ENCODE results near the gene TLR9. TPM values are rescaled to one million over a fixed set of nuclear protein-coding genes. Genes with fewer than 3 reads are reported as not detected.

The TLR9 gene
- total RNA-seq, 2 donors from 2014 or later, result 1.2 to 2.3 TPM

DNA sequence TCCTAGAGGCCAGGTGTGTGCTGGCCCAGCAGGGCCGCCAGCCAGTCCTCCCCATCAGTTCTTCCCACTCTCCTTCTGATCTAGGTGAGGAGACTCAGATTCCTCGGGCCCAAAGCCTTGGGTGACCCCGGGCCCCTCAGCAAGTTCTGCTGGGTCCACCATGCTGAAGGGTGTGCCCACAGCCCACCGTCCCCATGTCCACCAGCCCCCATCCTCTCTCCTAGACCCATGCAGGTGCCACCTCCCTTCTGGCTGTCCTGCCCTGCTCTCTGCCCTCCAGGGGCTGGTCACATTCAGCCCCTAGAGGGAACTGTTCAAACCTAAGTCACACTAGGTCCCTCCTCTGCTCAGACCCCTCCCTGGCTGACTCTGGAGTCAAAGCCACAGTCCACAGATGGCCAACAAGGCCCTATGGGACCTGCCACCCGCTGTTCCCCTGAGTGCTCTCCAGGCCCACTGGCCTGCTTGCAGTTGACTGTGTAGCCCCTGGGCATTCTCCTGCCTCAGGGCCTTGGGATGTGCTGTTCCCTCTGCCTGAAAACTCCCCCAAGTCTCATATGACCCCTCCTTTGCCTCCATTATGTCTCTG, 878 bp upstream of the TLR9 start:
- Mint-ChIP-seq H3K9me3 (no peaks in the 10 kb centered on the region), H3K4me1 (ENCODE audit: low read depth) (peaks cover 61% of the 10 kb centered on the region), H3K27ac (peak overlapping the region; percentile 78), H3K4me3 (peak overlapping the region; percentile 33 to 81), H3K27me3 (ENCODE audit: low read depth) (no peaks in the 10 kb centered on the region), H3K36me3 (ENCODE audit: insufficient read depth in 2 of 2) (peaks cover 2 to 12% of the 10 kb centered on the region in 2 donors)
- DNase-seq, result no peak
- peak; percentile 9 to 20 for ATAC-seq (replicated peaks in 1 of 2)

DNA sequence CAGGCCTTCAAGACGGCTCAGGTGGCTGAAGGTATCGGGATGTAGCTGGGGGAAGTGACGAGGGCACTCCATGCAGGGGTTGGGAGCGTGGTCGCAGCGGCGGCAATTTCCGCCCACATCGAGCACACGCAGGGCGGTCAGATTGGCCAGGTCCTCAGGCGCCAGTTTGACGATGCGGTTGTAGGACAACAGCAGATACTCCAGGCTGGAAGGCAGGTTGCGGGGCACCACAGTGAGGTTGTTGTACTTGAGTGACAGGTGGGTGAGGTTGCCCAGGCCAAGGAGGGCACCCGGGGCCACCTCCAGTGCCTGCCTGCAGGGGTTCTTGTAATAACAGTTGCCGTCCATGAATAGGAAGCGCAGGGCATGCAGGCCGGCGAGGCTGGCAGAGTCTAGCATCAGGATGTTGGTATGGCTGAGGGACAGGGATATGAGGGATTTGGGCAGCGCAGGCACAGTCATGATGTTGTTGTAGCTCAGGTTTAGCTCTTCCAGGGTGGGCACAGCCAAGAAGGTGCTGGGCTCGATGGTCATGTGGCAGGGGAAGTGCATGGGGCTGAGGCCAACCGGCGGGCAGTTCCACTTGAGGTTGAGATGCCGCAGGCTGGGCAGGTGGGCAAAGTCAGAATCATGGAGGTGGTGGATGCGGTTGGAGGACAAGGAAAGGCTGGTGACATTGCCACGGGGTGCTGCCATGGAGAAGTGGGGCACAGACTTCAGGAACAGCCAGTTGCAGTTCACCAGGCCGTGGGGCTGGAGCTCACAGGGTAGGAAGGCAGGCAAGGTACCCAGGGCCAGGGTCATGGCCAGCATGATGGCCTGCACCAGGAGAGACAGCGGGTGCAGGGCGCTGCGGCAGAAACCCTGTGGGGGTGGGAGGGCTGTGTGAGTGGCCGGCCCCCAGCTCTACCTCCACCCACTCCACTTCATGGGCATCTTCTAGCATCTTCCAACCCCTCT, 1.7 kb downstream of the TLR9 start:
- DNase-seq (no peak), ATAC-seq (replicated peaks in 1 of 2) (no peak)
- peaks cover 80% of the 10 kb centered on the region for H3K4me1 Mint-ChIP-seq (ENCODE audit: low read depth)
- no peaks in the 10 kb centered on the region for H3K36me3 Mint-ChIP-seq (ENCODE audit: insufficient read depth in 2 of 2)
- H3K27me3 Mint-ChIP-seq (ENCODE audit: low read depth), result no peaks in the 10 kb centered on the region
- no peaks in the 10 kb centered on the region for H3K9me3 Mint-ChIP-seq
- H3K27ac Mint-ChIP-seq, result peak overlapping the region; percentile 43
- H3K4me3 Mint-ChIP-seq, result peak overlapping the region; percentile 81 to 88

DNA sequence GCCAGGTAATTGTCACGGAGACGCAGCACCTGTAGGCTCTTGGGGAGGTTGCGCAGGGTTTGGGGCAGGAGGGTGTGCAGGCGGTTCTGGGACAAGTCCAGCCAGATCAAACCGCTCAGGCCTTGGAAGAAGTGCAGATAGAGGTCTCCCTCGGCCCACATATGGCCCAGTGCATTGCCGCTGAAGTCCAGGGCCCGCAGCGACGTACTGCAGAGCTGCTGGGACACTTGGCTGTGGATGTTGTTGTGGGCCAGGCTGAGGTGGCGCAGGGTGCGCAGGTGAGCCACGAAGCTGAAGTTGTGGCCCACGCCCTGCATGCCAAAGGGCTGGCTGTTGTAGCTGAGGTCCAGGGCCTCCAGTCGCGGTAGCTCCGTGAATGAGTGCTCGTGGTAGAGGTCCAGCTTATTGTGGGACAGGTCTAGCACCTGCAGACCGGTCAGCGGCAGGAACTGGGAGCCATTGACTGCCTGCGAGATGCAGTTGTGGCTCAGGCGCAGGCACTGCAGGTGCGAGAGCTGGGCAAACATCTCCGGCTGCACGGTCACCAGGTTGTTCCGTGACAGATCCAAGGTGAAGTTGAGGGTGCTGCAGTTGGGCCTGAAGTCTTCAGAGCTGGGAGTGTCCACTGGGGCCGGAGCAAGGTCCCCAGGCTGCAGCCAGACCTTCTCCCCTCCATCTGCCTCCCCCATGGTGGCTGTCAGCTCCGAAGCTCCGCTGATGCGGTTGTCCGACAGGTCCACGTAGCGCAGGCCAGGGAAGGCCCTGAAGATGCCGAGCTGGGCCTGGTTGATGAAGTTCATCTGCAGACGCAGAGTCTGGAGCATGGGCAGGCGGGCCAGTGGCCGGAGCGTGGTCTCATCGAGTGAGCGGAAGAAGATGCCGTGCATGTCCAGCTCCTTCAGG, 2.9 kb downstream of the TLR9 start:
- no peaks in the 10 kb centered on the region for H3K9me3 Mint-ChIP-seq
- no peak for DNase-seq
- no peaks in the 10 kb centered on the region for H3K36me3 Mint-ChIP-seq (ENCODE audit: insufficient read depth in 2 of 2)

DNA sequence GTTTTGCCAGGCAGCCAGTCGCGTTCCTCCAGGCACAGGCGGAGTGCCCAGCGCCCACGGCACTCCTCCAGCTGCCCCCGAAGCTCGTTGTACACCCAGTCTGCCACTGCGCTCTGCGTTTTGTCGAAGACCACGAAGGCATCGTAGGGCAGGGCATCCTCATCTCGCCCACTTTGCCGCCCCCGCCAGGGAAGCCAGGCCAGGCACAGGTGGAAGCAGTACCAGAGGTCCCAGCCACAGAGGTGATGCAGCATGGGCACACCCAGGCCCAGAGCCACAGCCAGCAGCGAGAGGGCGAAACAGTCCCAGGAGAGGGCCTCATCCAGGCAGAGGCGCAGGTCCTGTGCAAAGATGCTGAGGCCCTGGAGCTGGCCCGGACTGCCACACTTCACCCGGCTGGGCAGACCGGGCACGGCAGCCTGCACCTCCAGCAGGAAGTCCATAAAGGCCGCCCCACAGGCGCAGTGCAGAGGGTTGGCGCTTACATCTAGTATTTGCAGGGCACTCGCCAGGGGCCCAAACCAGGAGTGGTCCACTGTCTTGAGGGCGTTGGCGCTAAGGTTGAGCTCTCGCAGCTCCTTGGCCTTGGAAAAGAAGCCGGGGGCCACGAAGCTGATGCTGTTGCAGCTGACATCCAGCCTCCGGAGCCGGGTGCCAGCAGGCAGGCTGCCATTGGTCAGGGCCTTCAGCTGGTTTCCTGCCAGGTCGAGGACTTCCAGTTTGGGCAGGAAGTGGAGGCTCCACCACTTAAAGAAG, 3.7 kb downstream of the TLR9 start:
- DNase-seq (peak; percentile 64 to 65), ATAC-seq (replicated peaks in 1 of 2) (peak; percentile 44 to 57)
- Mint-ChIP-seq H3K27ac (peak overlapping the region; percentile 85), H3K4me1 (ENCODE audit: low read depth) (peaks cover 95% of the 10 kb centered on the region), H3K36me3 (ENCODE audit: insufficient read depth in 2 of 2) (no peaks in the 10 kb centered on the region), H3K27me3 (ENCODE audit: low read depth) (no peaks in the 10 kb centered on the region), H3K4me3 (peak overlapping the region; percentile 79 to 88), H3K9me3 (no peaks in the 10 kb centered on the region)

More for the DNA sequence above, 2.9 kb downstream of the TLR9 start:
- peak overlapping the region; percentile 85 for H3K27ac Mint-ChIP-seq
- peak overlapping the region; percentile 79 to 88 for H3K4me3 Mint-ChIP-seq
- no peak for ATAC-seq (replicated peaks in 1 of 2)
- peaks cover 92% of the 10 kb centered on the region for H3K4me1 Mint-ChIP-seq (ENCODE audit: low read depth)
- H3K27me3 Mint-ChIP-seq (ENCODE audit: low read depth), result no peaks in the 10 kb centered on the region

DNA sequence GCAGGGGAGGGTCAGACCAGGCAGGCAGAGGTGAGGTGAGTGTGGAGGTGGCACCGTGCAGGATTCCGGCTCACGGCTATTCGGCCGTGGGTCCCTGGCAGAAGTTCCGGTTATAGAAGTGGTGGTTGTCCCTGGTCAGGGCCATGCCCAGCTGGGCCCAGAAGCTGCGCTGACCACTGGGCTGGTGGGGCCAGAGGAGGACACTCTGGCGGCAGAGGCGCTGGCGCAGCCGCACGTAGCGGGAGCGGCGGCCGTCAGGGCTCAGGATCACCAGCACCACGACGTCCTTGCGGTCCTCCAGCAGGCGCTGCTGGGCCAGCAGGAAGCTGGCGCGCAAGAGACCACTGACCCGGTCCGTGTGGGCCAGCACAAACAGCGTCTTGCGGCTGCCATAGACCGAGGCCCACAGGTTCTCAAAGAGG, 4.3 kb downstream of the TLR9 start:
- Mint-ChIP-seq H3K4me1 (ENCODE audit: low read depth) (peaks cover 92% of the 10 kb centered on the region), H3K27ac (no peak overlapping the region), H3K36me3 (ENCODE audit: insufficient read depth in 2 of 2) (no peaks in the 10 kb centered on the region), H3K4me3 (peak overlapping the region; percentile 79 to 88), H3K9me3 (no peaks in the 10 kb centered on the region), H3K27me3 (ENCODE audit: low read depth) (no peaks in the 10 kb centered on the region)
- no peak for ATAC-seq (replicated peaks in 1 of 2)
- no peak for DNase-seq

DNA sequence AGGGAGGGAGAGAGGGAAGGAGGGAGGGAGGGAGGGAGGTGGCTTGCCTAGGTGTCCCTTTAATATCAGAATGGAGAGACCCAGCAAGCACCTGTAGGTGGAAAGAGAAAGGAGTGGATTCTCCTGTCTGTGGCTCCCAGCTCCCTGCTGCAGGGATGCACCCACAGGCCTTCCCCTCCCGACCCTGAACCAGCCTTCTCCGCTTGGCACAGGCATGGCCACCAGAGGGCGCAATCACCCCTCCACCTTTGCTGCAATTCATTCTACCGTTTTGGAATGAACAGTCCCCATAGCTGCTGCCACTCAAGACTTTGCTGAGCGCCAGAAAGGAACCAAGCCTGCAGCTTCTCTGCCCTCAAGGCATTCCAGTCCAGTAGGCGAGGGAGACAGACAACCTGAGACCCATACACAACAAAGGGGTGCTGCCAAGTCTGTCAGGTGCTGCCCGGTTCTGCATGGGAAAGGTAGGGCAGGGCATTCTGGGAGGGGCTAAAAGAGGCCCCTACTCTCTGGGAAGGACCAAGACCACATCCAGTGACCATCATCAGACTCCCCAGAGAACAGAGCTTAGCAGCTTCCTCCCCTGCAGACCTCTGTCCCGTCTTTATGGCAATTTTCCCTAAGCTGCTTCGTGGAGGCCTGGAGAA, 4.9 kb downstream of the TLR9 start:
- ATAC-seq (replicated peaks in 1 of 2) (peak; percentile 65 to 66), DNase-seq (peak; percentile 87 to 90)
- peak overlapping the region in 1 of 2 donors; percentile 64 for H3K4me3 Mint-ChIP-seq
- H3K9me3 Mint-ChIP-seq, result no peaks in the 10 kb centered on the region
- H3K27ac Mint-ChIP-seq, result no peak overlapping the region
- H3K4me1 Mint-ChIP-seq (ENCODE audit: low read depth), result peaks cover 86% of the 10 kb centered on the region
- H3K27me3 Mint-ChIP-seq (ENCODE audit: low read depth), result no peaks in the 10 kb centered on the region
- H3K36me3 Mint-ChIP-seq (ENCODE audit: insufficient read depth in 2 of 2), result peaks cover under 1 to 1% of the 10 kb centered on the region in 2 donors

DNA sequence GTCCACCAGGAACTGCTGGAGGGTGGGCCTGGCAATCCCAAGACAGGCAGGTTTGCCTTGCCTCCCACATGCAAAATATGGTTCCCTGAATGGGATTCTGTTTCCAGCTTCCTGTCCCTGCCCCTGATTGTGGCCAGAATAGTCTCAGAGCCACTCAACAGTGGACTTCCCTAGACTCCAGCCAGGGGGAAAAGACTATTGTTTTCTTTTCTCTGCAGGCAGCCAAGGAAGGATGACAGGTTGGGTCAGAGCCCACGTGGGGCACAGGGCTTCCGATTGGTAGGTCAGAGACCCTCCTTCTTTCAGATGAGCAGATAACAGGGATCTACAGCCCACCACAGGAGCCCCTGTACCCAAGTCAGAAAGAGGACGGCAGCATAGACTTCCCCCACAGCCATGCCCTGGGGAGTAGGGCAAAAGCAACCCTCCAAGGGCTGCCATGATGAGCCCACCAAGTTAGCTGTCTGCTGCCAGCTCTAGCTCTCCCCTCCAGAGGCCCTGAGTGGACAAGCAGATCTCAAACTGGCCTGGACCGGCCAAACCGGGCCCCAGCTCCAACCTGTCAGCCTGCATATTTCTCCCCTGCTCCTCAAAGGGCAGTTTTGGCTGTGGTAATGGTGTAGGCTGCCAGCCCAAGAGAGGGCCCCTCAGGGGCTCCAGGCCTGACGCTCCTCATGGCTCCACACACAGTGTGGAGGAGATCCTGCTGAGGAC, 6.4 kb downstream of the TLR9 start:
- ATAC-seq (replicated peaks in 1 of 2), result no peak
- H3K27ac Mint-ChIP-seq, result peak overlapping the region; percentile 61
- no peaks in the 10 kb centered on the region for H3K27me3 Mint-ChIP-seq (ENCODE audit: low read depth)
- no peak for DNase-seq
- peaks cover 72% of the 10 kb centered on the region for H3K4me1 Mint-ChIP-seq (ENCODE audit: low read depth)
- H3K36me3 Mint-ChIP-seq (ENCODE audit: insufficient read depth in 2 of 2), result peaks cover 4 to 10% of the 10 kb centered on the region in 2 donors
- H3K9me3 Mint-ChIP-seq, result no peaks in the 10 kb centered on the region
- peak overlapping the region; percentile 40 to 56 for H3K4me3 Mint-ChIP-seq

DNA sequence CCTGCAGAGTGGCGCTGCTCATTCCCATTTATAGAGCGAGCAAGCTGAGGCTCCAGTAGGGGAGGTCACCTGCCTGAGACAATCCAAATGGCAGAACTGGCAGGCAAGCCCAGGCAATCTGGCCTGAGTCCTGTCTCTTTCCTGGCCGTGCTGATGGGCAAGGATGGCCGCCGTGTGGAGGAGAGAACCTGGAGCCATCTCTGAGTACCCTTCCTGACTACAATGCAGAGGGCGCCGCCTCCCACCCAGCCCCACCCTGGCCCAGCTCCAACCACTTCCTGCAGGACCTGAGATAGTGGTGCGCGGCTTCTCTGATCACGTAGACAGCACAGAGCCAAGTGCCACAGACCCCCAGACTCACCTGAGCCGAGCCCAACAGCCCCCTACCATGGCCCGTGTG, 7.0 kb downstream of the TLR9 start:
- DNase-seq, result peak; percentile 43 to 45
- Mint-ChIP-seq H3K36me3 (ENCODE audit: insufficient read depth in 2 of 2) (peaks cover 6 to 13% of the 10 kb centered on the region in 2 donors), H3K4me1 (ENCODE audit: low read depth) (peaks cover 66% of the 10 kb centered on the region), H3K4me3 (peak overlapping the region; percentile 70 to 73), H3K9me3 (no peaks in the 10 kb centered on the region), H3K27me3 (ENCODE audit: low read depth) (no peaks in the 10 kb centered on the region), H3K27ac (peak overlapping the region; percentile 61)
- peak; percentile 34 to 45 for ATAC-seq (replicated peaks in 1 of 2)

DNA sequence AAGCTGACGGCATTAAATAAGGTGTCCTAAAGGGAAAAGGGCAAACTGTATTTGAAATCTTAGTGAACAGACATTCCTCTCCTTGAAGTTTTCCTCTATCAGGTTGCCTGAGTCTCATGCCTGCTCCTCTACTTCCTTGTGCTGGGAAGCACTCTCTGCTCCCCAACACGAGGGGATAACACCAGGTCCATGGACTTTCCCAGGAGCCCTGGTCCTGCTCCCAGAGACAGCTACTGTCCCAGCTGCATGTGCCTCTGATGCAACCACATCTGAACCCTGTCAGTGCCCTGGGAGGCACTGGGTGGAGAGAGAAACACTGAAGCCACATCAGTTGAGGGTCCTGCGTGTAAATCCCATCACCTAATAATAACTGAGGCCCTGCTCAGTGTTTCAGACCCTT, 7.4 kb downstream of the TLR9 start:
- H3K36me3 Mint-ChIP-seq (ENCODE audit: insufficient read depth in 2 of 2), result peaks cover 6 to 15% of the 10 kb centered on the region in 2 donors
- H3K4me1 Mint-ChIP-seq (ENCODE audit: low read depth), result peaks cover 64% of the 10 kb centered on the region
- ATAC-seq (replicated peaks in 1 of 2) (no peak), DNase-seq (no peak)
- peak overlapping the region; percentile 83 for H3K27ac Mint-ChIP-seq
- no peaks in the 10 kb centered on the region for H3K27me3 Mint-ChIP-seq (ENCODE audit: low read depth)
- peak overlapping the region; percentile 70 to 73 for H3K4me3 Mint-ChIP-seq
- H3K9me3 Mint-ChIP-seq, result no peaks in the 10 kb centered on the region

DNA sequence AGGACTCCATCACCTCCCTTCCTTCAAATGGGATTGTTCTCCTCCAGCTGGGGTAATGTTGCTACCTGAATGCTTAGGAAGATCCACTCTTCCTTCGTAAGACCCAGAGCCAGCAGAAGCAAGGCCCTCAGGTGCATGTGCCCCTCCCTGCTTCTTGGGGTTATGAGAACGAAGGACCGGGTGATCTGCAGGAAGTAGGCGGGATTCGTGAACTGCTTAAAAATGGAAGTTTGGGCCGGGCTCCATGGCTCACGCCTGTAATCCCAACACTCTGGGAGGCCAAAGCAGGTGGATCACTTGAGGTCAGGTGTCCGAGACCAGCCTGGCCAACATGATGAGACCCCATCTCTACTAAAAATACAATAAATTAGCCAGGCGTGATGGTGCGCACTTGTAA, 8.0 kb downstream of the TLR9 start:
- Mint-ChIP-seq H3K27me3 (ENCODE audit: low read depth) (no peaks in the 10 kb centered on the region), H3K9me3 (no peaks in the 10 kb centered on the region), H3K4me3 (peak overlapping the region; percentile 70 to 73), H3K4me1 (ENCODE audit: low read depth) (peaks cover 60% of the 10 kb centered on the region), H3K36me3 (ENCODE audit: insufficient read depth in 2 of 2) (peaks cover 6 to 19% of the 10 kb centered on the region in 2 donors), H3K27ac (peak overlapping the region; percentile 83)
- ATAC-seq (replicated peaks in 1 of 2) (no peak), DNase-seq (no peak)

DNA sequence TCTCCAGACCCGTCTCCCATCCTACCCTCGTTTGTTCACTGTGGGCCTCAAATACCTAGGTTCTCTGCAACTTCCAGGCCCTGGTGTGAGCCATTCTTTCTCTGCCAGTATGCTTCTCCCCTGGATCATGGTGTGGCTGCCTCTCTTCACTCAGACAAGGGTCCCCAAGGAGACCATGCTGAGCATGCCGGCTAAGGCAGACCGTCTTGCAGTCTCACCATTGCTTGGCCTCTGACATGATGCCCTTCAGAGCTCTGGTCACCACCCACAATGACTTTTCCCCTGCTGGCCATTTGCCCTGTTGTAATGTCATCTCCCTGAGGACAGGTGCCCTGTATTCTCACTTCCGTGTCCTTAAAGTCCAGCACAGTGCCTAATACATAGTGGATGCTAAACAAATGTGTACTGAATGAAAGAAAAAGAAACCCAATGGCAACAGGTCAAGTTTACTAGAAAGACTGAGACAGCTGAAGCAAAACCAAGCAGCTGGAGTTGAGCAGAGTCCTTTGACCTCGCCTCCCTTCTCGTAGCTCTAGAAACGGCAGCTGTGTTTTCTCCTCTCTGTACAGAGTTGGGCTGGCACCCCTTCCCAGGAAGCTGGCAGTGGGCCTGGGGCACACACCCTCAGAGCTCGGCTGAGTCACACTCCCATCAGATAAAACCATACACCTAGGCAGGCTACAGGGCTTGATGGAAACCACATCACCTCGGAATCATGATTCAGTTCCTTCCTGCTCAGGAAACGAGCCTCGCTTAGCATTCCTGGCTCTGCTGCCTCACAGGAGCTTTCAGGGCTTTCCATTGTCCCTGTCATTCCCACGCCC, 8.6 kb downstream of the TLR9 start:
- Mint-ChIP-seq H3K36me3 (ENCODE audit: insufficient read depth in 2 of 2) (peaks cover 6 to 19% of the 10 kb centered on the region in 2 donors), H3K27me3 (ENCODE audit: low read depth) (no peaks in the 10 kb centered on the region), H3K4me1 (ENCODE audit: low read depth) (peaks cover 54% of the 10 kb centered on the region), H3K27ac (peak overlapping the region; percentile 83), H3K4me3 (peak overlapping the region; percentile 70 to 73), H3K9me3 (no peaks in the 10 kb centered on the region)
- DNase-seq, result peak; percentile 50 to 56
- ATAC-seq (replicated peaks in 1 of 2), result peak; percentile 78 to 83

Measured in activated T-cell treated with anti-CD3 and anti-CD28 coated beads, Interleukin-2, amount 50 U/mL, for 72 hours (primary cell).